GM12865 (cell line): Measurements from ENCODE around the gene AAMP.
"Not testable (repeated sequence)": the region's sequence is repeated elsewhere in the genome, so short reads cannot be mapped to it uniquely, and the experiment has no call there.

Experiments used
- DNase-seq: peaks from one replicate; pipeline ENCODE4 v3.0.0; 2010; ENCODE audit warnings: low read depth
- H3K4me3 ChIP-seq: 2 replicates; pipeline ENCODE4 v1.5.1; 2011; ENCODE audit warnings: mild to moderate bottlenecking, low read depth, low read length, control low read depth
- CTCF ChIP-seq: IDR thresholded peaks from 2 replicates; pipeline ENCODE4 v1.5.1; 2011; ENCODE audit warnings: low read length, control low read depth, low read depth, inconsistent platforms; ENCODE audit not compliant: insufficient read depth; ENCODE audit errors: missing control alignments

The AAMP gene

GRCh38 chr2:218312267-218312756 is 42.4 kb upstream of the AAMP start:
- no peak for DNase-seq
- H3K4me3 ChIP-seq: no peak overlapping the region
- TF ChIP-seq CTCF: no peak

- H3K4me3 ChIP-seq, DNase-seq: not testable (repeated sequence)
Measured at GRCh38 chr2:218311541-218312266, 41.8 kb upstream of the AAMP start.

GRCh38 chr2:218310853-218311540 is 41.1 kb upstream of the AAMP start:
- no peak for TF ChIP-seq CTCF
- DNase-seq: no peak
- no peak overlapping the region for H3K4me3 ChIP-seq

GRCh38 chr2:218307415-218308090 is 37.6 kb upstream of the AAMP start:
- no peak for DNase-seq
- no peak for TF ChIP-seq CTCF
- H3K4me3 ChIP-seq: no peak overlapping the region

GRCh38 chr2:218306184-218306920 is 36.4 kb upstream of the AAMP start:
- no peak for TF ChIP-seq CTCF
- H3K4me3 ChIP-seq: no peak overlapping the region
- DNase-seq: no peak

GRCh38 chr2:218305383-218305782 is 35.4 kb upstream of the AAMP start:
- TF ChIP-seq CTCF: no peak
- H3K4me3 ChIP-seq: no peak overlapping the region
- no peak for DNase-seq
